GM12874 (cell line): ENCODE measurements around the gene PDE4D.

ENCODE experiments used
- CTCF ChIP-seq: IDR thresholded peaks from 2 replicates; pipeline ENCODE4 v1.5.1; 2011; ENCODE audit warnings: low read depth, mild to moderate bottlenecking, control low read depth, low read length, moderate library complexity; ENCODE audit not compliant: insufficient read depth

Gene PDE4D

GRCh38 chr5:59604111-59604510, 289.4 kb downstream of the PDE4D start:
- TF ChIP-seq CTCF = no peak

GRCh38 chr5:59600998-59601397, 292.5 kb downstream of the PDE4D start:
- TF ChIP-seq CTCF = no peak

GRCh38 chr5:59600153-59600552, 293.4 kb downstream of the PDE4D start:
- no peak for TF ChIP-seq CTCF

GRCh38 chr5:59599729-59600128, 293.8 kb downstream of the PDE4D start:
- TF ChIP-seq CTCF = no peak

GRCh38 chr5:59598547-59598874, 295.0 kb downstream of the PDE4D start:
- TF ChIP-seq CTCF = no peak

GRCh38 chr5:59597690-59598546, 295.6 kb downstream of the PDE4D start:
- no peak for TF ChIP-seq CTCF

- TF ChIP-seq CTCF = no peak
These were observed 296.8 kb downstream of the PDE4D start for GRCh38 chr5:59596586-59597350.
